ENCODE data around the gene GABRA6.

The GABRA6 gene

GRCh38 chr5:161697001-161697400 is 11.5 kb downstream of the GABRA6 start:
- TF ChIP-seq CTCF (IDR thresholded peaks at IDR 0.05; ENCODE audit: unreplicated experiment in 3 of 3) = no peak
- Mint-ChIP-seq H3K4me1 (no peaks in the 10 kb centered on the region), H3K9me3 (no peaks in the 10 kb centered on the region), H3K27me3 (ENCODE audit: low read depth) (no peaks in the 10 kb centered on the region), H3K27ac (no peak overlapping the region), H3K36me3 (ENCODE audit: low read depth) (no peaks in the 10 kb centered on the region), H3K4me3 (no peak overlapping the region)

- H3K4me1 Mint-ChIP-seq = no peaks in the 10 kb centered on the region
- H3K9me3 Mint-ChIP-seq = no peaks in the 10 kb centered on the region
- H3K36me3 Mint-ChIP-seq (ENCODE audit: low read depth) = no peaks in the 10 kb centered on the region
- no peak for TF ChIP-seq CTCF (IDR thresholded peaks at IDR 0.05; ENCODE audit: unreplicated experiment in 3 of 3)
- no peak overlapping the region for H3K4me3 Mint-ChIP-seq
- no peak overlapping the region for H3K27ac Mint-ChIP-seq
- H3K27me3 Mint-ChIP-seq (ENCODE audit: low read depth) = no peaks in the 10 kb centered on the region
Observed at GRCh38 chr5:161700065-161700464, 14.5 kb downstream of the GABRA6 start.

GRCh38 chr5:161703528-161703927 is 18.0 kb downstream of the GABRA6 start:
- TF ChIP-seq CTCF (IDR thresholded peaks at IDR 0.05; ENCODE audit: unreplicated experiment in 3 of 3) = no peak
- no peak overlapping the region for H3K4me3 Mint-ChIP-seq
- H3K27me3 Mint-ChIP-seq (ENCODE audit: low read depth) = no peaks in the 10 kb centered on the region
- H3K27ac Mint-ChIP-seq = no peak overlapping the region
- no peaks in the 10 kb centered on the region for H3K9me3 Mint-ChIP-seq
- H3K36me3 Mint-ChIP-seq (ENCODE audit: low read depth) = no peaks in the 10 kb centered on the region
- H3K4me1 Mint-ChIP-seq = no peaks in the 10 kb centered on the region

GRCh38 chr5:161707382-161707781 is 21.9 kb downstream of the GABRA6 start:
- Mint-ChIP-seq H3K4me3 (no peak overlapping the region), H3K36me3 (ENCODE audit: low read depth) (no peaks in the 10 kb centered on the region), H3K27me3 (ENCODE audit: low read depth) (no peaks in the 10 kb centered on the region), H3K9me3 (no peaks in the 10 kb centered on the region), H3K27ac (no peak overlapping the region), H3K4me1 (no peaks in the 10 kb centered on the region)
- no peak for TF ChIP-seq CTCF (IDR thresholded peaks at IDR 0.05; ENCODE audit: unreplicated experiment in 3 of 3)

- no peaks in the 10 kb centered on the region for H3K36me3 Mint-ChIP-seq (ENCODE audit: low read depth)
- H3K27me3 Mint-ChIP-seq (ENCODE audit: low read depth) = no peaks in the 10 kb centered on the region
- H3K4me1 Mint-ChIP-seq = no peaks in the 10 kb centered on the region
- no peak for TF ChIP-seq CTCF (IDR thresholded peaks at IDR 0.05; ENCODE audit: unreplicated experiment in 3 of 3)
- no peak overlapping the region for H3K4me3 Mint-ChIP-seq
- H3K27ac Mint-ChIP-seq = no peak overlapping the region
- H3K9me3 Mint-ChIP-seq = no peaks in the 10 kb centered on the region
Observed at GRCh38 chr5:161709239-161709638, 23.7 kb downstream of the GABRA6 start.

GRCh38 chr5:161713042-161713441 is 27.5 kb downstream of the GABRA6 start:
- Mint-ChIP-seq H3K27ac (no peak overlapping the region), H3K27me3 (ENCODE audit: low read depth) (no peaks in the 10 kb centered on the region), H3K4me1 (no peaks in the 10 kb centered on the region), H3K4me3 (no peak overlapping the region), H3K36me3 (ENCODE audit: low read depth) (no peaks in the 10 kb centered on the region), H3K9me3 (no peaks in the 10 kb centered on the region)
- no peak for TF ChIP-seq CTCF (IDR thresholded peaks at IDR 0.05; ENCODE audit: unreplicated experiment in 3 of 3)

All from nephron (organoid).